GM18861 (cell line): ENCODE results near the gene PLCG2.
"Not testable (repeated sequence)": the region's sequence is repeated elsewhere in the genome, so short reads cannot be mapped to it uniquely, and the experiment has no call there.

Experiments used
- ATAC-seq: cut with Tn5 transposase; IDR thresholded peaks from one replicate; pipeline ENCODE4 v1.9.1; 2021; ENCODE audit not compliant: unreplicated experiment

PLCG2 gene

DNA sequence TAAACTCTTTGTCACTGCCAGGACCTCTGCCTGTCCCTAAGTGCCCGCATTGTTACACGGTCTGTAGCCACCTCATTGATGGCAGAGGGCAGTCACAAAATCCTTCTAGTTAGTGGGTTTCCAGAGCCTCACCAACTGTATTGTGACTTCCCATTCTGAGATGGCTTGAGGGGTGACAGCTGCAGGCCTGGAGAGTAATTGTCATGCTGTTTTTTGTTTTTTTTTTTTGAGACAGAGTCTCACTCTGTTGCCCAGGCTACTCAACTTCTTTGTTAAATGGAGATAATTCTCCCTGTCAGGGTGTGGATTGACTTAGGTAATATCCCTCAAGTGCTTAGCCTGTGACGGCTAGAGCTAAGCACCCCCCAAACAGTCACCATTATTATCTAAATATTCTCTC is 154.3 kb downstream of the PLCG2 start:
- ATAC-seq: no peak

- not testable (repeated sequence) for ATAC-seq
These were observed 155.6 kb downstream of the PLCG2 start for GRCh38 chr16:81934711-81935110.

DNA sequence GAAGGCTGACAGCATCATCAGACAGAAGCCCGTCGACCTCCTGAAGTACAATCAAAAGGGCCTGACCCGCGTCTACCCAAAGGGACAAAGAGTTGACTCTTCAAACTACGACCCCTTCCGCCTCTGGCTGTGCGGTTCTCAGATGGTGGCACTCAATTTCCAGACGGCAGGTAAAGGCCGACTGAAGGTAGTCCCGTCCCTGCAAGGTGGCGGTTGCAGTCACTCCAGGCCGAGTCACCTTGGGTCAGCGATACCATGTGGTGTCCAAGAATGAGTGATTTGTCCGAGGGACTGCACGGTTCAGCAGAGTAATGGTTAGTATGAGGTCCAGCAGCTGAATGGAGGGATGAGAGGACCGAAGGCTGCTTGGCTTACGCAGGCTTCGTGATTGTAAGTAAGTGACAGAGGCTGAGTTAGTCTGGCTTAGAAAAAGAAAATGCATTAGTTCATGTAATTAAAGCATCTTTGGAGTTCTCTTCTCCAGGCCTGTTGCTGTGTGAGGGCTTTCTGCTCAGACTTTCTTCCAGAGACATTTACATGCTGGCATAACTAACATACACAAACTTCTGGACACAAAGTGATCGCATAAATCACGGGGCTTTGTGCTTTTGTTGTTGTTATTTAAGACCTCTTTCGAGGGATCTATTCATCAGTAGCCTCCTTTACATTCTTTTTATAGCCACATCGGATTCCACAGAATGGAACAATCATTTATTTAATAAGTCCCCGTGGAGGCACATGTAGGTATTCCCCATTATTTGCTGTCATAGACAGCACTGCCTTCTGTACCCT is 157.3 kb downstream of the PLCG2 start:
- ATAC-seq: no peak

GRCh38 chr16:81937305-81938038 is 158.4 kb downstream of the PLCG2 start:
- no peak for ATAC-seq

- ATAC-seq: no peak
These were observed 159.5 kb downstream of the PLCG2 start for GRCh38 chr16:81938326-81939163.

GRCh38 chr16:81939164-81940056 is 160.3 kb downstream of the PLCG2 start:
- no peak for ATAC-seq

DNA sequence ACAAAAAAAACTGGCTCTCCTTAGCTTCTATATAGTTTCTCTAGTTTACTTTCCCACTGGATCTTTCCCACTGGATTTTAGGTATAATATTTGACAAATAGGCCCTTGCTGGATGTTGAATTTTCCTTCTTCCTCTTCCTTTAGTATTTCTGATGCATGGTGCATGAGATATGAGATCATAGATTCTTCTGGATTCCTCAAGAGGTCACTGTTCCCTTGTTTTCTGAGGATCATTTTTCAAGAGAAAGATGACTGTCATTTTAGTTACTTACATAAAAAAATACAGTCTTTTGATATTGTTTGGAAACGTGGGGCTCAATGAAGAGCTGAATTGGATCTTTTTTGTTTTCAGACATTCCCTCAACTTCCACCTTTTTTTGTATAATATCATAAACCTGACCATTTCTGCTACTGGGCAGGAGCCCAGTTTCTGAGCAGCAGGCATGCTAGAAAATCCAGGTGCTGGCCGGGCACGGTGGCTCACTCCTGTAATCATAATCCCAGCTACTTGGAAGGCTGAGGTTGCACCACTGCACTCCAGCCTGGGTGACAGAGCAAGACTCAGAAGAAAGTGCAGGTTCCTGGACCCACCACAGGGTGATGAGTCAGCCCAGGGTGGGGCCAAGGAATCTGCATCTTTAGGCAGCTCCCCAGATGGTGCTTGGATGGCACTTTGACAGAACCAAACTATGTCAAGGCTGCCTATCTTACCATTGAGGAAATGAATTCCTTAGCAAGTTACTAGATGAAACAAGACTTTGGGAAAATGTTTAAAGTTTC is 161.9 kb downstream of the PLCG2 start:
- no peak for ATAC-seq

DNA sequence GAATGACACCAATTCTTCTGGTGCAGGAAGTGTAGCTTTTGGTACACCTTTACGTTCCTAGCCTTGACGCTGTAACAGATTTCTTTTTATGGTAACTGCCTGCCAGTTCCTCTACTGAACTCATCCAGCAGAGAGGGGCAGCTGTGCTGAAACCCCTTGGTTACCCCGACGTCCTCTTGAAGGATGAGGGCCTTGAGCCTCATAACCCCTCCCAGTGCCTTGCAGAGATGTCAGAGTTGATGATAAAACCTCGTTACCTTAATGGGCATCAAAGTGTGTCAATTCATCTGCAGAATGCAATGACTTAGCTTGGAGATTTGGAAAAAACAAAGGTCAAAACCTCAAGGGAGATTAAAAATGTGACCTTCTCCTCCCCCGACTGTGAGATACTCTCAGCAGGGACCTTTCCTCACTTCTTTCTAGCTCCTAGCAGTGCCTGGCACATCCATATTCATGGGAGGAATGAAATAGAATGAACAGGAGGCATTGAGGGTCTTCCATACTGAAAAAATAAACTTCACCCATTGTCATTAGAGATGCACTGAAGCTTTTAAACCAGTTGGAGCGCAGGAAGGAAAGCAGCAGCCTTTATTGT is 163.0 kb downstream of the PLCG2 start:
- ATAC-seq: no peak

GRCh38 chr16:81945665-81946064 is 166.6 kb downstream of the PLCG2 start:
- no peak for ATAC-seq

- no peak for ATAC-seq
These were observed 167.1 kb downstream of the PLCG2 start for GRCh38 chr16:81946206-81946605.

DNA sequence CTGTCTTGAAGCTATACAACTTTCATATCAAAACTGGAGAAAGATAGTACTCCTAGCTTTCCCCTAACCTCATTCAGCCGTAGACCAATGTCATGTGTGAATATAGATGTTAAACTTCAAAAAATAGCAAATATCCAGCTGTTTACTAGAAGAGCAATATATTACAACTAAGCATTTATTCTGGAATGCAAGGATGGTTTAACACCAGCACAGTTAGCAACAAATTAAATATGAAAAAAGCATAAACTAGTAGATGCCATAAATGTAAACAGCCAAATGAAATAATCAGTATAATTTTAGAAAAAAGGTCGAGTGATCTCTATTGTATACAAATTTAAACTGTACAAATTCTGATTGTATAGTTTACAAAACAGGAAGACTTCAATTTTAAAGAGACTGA is 172.5 kb downstream of the PLCG2 start:
- ATAC-seq: no peak

GRCh38 chr16:81956213-81956948 is 177.3 kb downstream of the PLCG2 start:
- ATAC-seq: no peak

DNA sequence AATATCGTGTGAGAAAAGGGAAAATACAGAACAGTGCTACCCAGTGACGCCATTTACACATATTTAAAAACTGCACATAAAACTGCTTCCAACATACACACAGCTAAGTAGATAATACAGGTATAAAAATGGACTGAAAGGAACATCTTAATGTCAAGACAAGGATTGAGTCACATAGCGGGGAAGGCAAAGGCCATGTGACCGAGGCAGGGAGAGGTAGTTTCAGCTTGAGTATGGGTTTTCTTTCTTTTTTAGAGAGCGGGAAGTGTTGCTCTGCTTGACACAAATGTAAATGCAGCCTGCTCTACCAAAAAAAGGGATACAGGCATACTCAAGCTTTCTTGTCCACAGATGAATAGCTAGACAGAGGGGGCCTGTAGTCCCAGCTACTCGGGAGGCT is 185.7 kb downstream of the PLCG2 start:
- ATAC-seq: no peak

GRCh38 chr16:81967358-81967757 is 188.3 kb downstream of the PLCG2 start:
- no peak for ATAC-seq

- no peak for ATAC-seq
These were observed 192.8 kb downstream of the PLCG2 start for GRCh38 chr16:81971853-81972252.

- ATAC-seq: no peak
These were observed 194.6 kb downstream of the PLCG2 start for GRCh38 chr16:81973737-81974136.

- no peak for ATAC-seq
These were observed 196.5 kb downstream of the PLCG2 start for GRCh38 chr16:81975637-81976036.

- ATAC-seq: not testable (repeated sequence)
These were observed 198.3 kb downstream of the PLCG2 start for GRCh38 chr16:81977335-81977942.
